RPMI8226 (cell line): ENCODE data around the gene TBKBP1.

Experiments
- DNase-seq: peaks from one replicate; pipeline ENCODE4 v3.0.0-alpha.2; 2015

The TBKBP1 gene

GRCh38 chr17:47716375-47716774 is 22.4 kb downstream of the TBKBP1 start:
- no peak for DNase-seq

GRCh38 chr17:47717261-47717697 is 23.3 kb downstream of the TBKBP1 start:
- peak; percentile 30 for DNase-seq

GRCh38 chr17:47717979-47718621 is 24.1 kb downstream of the TBKBP1 start:
- DNase-seq, result peak; percentile 39

GRCh38 chr17:47718634-47719405 is 24.9 kb downstream of the TBKBP1 start:
- no peak for DNase-seq

- DNase-seq, result peak; percentile 57
Observed at GRCh38 chr17:47719411-47720152, 25.6 kb downstream of the TBKBP1 start.

GRCh38 chr17:47720196-47720595 is 26.2 kb downstream of the TBKBP1 start:
- DNase-seq, result no peak

GRCh38 chr17:47720754-47721533 is 27.0 kb downstream of the TBKBP1 start:
- peak; percentile 47 for DNase-seq

GRCh38 chr17:47721725-47722124 is 27.8 kb downstream of the TBKBP1 start:
- no peak for DNase-seq

GRCh38 chr17:47724705-47725104 is 30.7 kb downstream of the TBKBP1 start:
- no peak for DNase-seq

- no peak for DNase-seq
Observed at GRCh38 chr17:47725446-47726111, 31.6 kb downstream of the TBKBP1 start.

- DNase-seq, result no peak
Observed at GRCh38 chr17:47726796-47727703, 33.1 kb downstream of the TBKBP1 start.

- no peak for DNase-seq
Observed at GRCh38 chr17:47727704-47728036, 33.7 kb downstream of the TBKBP1 start.

GRCh38 chr17:47728214-47728877 is 34.4 kb downstream of the TBKBP1 start:
- DNase-seq, result no peak

GRCh38 chr17:47729476-47729875 is 35.5 kb downstream of the TBKBP1 start:
- no peak for DNase-seq

- no peak for DNase-seq
Observed at GRCh38 chr17:47730681-47731080, 36.7 kb downstream of the TBKBP1 start.

- DNase-seq, result no peak
Observed at GRCh38 chr17:47731396-47731795, 37.4 kb downstream of the TBKBP1 start.

GRCh38 chr17:47732399-47733046 is 38.6 kb downstream of the TBKBP1 start:
- no peak for DNase-seq

- DNase-seq, result peak; percentile 92
Observed at GRCh38 chr17:47733047-47733673, 39.2 kb downstream of the TBKBP1 start, which contains the start of gene TBX21. Gene TBX21, plus strand, starts transcription at chr17:47733236. Its CDS starts 219 bp downstream, at chr17:47733455.

- DNase-seq, result no peak
Observed at GRCh38 chr17:47733674-47734410, 39.9 kb downstream of the TBKBP1 start.
